Psoas muscle (tissue), 8 donors: ENCODE results near the gene ZNF622. TPM values are rescaled to one million over a fixed set of nuclear protein-coding genes. Genes with fewer than 3 reads are reported as not detected.

Source experiments
- ATAC-seq, 4 donors: fragments of 200-7000 bp; cut with Tn5 transposase; one replicate each; pipeline ENCODE4 v1.9.1; 2020; ENCODE audit warnings: moderate library complexity in 3 of 4, mild to moderate bottlenecking in 2 of 4
- DNase-seq, 2 donors: peaks; one replicate each; pipeline ENCODE4 v3.0.0-alpha.2; 2020
- H3K27ac ChIP-seq: fragments of 200-600 bp; one replicate; pipeline ENCODE4 v1.8.0; 2022
- H3K27me3 ChIP-seq, 3 donors: fragments of 200-600 bp in 1 of 3; one replicate each; pipeline versions ENCODE4 v1.6.1 to v1.8.0; 2013 to 2022; ENCODE audit warnings: low read length in 2 of 3, mild to moderate bottlenecking in 2 of 3, moderate library complexity in 1 of 3; ENCODE audit not compliant: insufficient read depth in 3 of 3
- H3K36me3 ChIP-seq, 2 donors: fragments of 200-600 bp in 1 of 2; one replicate each; pipeline versions ENCODE4 v1.6.1 to v1.8.0; 2013 to 2022; ENCODE audit warnings: low read depth in 1 of 2, mild to moderate bottlenecking in 1 of 2, moderate library complexity in 1 of 2; ENCODE audit not compliant: insufficient read depth in 1 of 2
- H3K4me1 ChIP-seq: fragments of 200-600 bp; one replicate; pipeline ENCODE4 v1.8.0; 2022
- H3K4me3 ChIP-seq: fragments of 200-600 bp; one replicate; pipeline ENCODE4 v1.8.0; 2022; ENCODE audit warnings: mild to moderate bottlenecking
- H3K9me3 ChIP-seq: fragments of 200-600 bp; one replicate; pipeline ENCODE4 v1.8.0; 2022
- WGBS, 3 donors: extraction: QIAGEN DNeasy Blood & Tissue Kit; methylation state at CpG; one replicate each; pipeline versions ENCODE4 v1.1.6 to v1.1.7; 2013; 5-methylcytosine and 5-hydroxymethylcytosine counted together
- intact Hi-C, 2 donors: fragments of 100-400 bp; cut with DNase I; formaldehyde crosslinking; loops; one replicate each; pipeline versions ENCODE4 v1.11.0 to v1.14.2; 2022
- polyA plus RNA-seq, 3 donors: library from polyadenylated mRNA; stranded (reverse); fragments of 200-250 nt; gene quantifications; one replicate each; pipeline ENCODE4 v1.2.3, GENCODE V29; 2013
- total RNA-seq, 4 donors: library from RNA; stranded (reverse); fragmentation: NEBNext Ultra II Directional in 2 of 4; extraction: Animal tissue kit (Norgen Biotek cat#: 25700) in 2 of 4; gene quantifications; one replicate each; pipeline versions ENCODE4 v1.2.1 to v1.2.4, GENCODE V29; 2021 to 2023
- TF ChIP-seq, protein P1 (sequence below): fragments of 200-600 bp; IDR thresholded peaks from one replicate; pipeline ENCODE4 v1.8.0; 2022; ENCODE audit warnings: antibody characterized with exemption
- donor health status: healthy with polysubstance abuse.
- donor health status: DM: no; HTN: no; CAD: no; lungs with moderate emphysema.
- donor health status: Bipolar disorder and iron deficiency.
- donor health status: healthy.
- donor health status: DM: yes; HTN: yes; CAD: no.
- donor health status: DM: no; HTN: no; CAD: no.
- donor health status: DM: no; HTN: no; CAD: no.
- donor health status: DM: yes; HTN: yes; CAD: no.

The ZNF622 gene
- total and polyA plus RNA-seq, 7 donors, result 11.8 to 142 (median 43.5) TPM

DNA sequence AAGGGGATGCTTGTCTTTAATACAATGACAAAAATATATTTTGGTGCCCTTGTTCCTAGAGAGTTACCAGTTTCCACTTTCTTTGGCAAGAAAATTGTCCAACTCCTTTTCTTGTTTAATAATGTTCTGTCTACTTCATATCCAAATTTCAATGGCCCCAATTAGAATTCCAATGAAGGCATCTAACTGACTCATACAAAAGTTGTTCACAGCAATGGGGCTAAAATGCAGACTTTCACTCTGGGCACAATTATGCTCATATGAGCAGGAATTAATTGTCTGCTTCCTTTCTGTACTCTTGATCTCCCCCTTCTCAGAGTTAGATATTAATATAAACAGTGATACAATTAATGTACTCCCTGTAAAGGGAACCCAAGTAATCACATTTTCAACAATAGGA lies 42.1 kb upstream of the ZNF622 start:
- H3K27ac ChIP-seq, result peak overlapping the region; percentile 95
- ATAC-seq, result peak in 1 of 4 donors; percentile 15
- peak overlapping the region; percentile 68 for H3K4me3 ChIP-seq

GRCh38 chr5:16505904-16506303 lies 40.3 kb upstream of the ZNF622 start:
- H3K27ac ChIP-seq, result peak overlapping the region; percentile 95
- 30 to 52% (median 33%) methylated on average over 6 of the region's 6 CpGs for WGBS, 3 donors
- H3K27me3 ChIP-seq, result no peaks in the 10 kb centered on the region
- ATAC-seq, result no peak
- TF ChIP-seq, protein P1, sequence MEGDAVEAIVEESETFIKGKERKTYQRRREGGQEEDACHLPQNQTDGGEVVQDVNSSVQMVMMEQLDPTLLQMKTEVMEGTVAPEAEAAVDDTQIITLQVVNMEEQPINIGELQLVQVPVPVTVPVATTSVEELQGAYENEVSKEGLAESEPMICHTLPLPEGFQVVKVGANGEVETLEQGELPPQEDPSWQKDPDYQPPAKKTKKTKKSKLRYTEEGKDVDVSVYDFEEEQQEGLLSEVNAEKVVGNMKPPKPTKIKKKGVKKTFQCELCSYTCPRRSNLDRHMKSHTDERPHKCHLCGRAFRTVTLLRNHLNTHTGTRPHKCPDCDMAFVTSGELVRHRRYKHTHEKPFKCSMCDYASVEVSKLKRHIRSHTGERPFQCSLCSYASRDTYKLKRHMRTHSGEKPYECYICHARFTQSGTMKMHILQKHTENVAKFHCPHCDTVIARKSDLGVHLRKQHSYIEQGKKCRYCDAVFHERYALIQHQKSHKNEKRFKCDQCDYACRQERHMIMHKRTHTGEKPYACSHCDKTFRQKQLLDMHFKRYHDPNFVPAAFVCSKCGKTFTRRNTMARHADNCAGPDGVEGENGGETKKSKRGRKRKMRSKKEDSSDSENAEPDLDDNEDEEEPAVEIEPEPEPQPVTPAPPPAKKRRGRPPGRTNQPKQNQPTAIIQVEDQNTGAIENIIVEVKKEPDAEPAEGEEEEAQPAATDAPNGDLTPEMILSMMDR, result no peak
- peak overlapping the region; percentile 68 for H3K4me3 ChIP-seq
- H3K9me3 ChIP-seq, result no peaks in the 10 kb centered on the region
- H3K4me1 ChIP-seq, result peaks cover 29% of the 10 kb centered on the region
- intact Hi-C loops, result loop anchor here in 1 of 2 donors (5.0 kb wide), 1 partner anchor 41 kb away; no protein-coding TSS in a partner anchor
- DNase-seq, result peak in 1 of 2 donors; percentile 53
- peaks cover 0 to 14% of the 10 kb centered on the region in 2 donors for H3K36me3 ChIP-seq

More for the DNA sequence above, 42.1 kb upstream of the ZNF622 start:
- H3K27me3 ChIP-seq, result no peaks in the 10 kb centered on the region
- H3K9me3 ChIP-seq, result no peaks in the 10 kb centered on the region
- intact Hi-C loops, result loop anchor here (2.0 to 5.0 kb wide), 2 partner anchors 31 to 40 kb away; no protein-coding TSS in a partner anchor
- peaks cover 0 to 14% of the 10 kb centered on the region in 2 donors for H3K36me3 ChIP-seq
- DNase-seq, result no peak
- peaks cover 20% of the 10 kb centered on the region for H3K4me1 ChIP-seq
- TF ChIP-seq, protein P1, result no peak

DNA sequence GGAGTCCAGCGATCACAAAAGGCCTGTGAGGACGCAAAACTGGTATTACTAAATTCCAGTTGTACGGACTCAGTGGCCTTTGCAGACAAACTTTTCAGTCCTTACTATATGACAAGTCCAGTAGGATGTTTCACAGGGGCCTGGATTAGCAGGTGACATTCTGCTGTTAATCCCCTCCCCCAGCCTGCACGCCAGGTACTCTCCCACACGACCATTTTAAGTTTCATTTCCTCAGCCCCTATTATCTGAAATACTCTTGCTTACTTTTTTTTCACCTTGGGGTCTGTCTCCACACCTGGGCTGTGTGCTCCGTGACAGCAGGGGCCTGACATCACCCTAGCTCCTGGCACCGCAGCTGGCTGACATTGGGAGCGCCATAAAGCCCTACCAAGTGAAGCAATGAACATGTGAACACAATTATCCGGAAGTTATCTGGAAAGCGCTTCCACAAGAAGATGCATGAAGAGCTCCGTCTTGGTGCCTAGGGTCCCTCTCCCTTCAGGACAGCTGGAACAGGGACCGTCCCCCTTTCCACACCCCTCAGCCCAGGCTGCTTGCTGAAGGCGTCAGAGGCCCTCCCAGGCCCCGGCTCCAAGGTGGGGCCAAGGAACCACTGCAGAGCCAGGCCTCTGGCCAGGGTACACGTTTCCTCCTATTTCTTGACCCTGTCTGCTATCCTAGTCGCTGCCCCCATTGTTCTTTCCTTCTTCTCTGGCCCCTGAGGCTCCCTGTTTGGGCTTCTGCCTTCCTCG lies 39.7 kb upstream of the ZNF622 start:
- Histone ChIP-seq H3K4me3 (peak overlapping the region; percentile 68), H3K27ac (peak overlapping the region; percentile 95), H3K9me3 (no peaks in the 10 kb centered on the region), H3K27me3 (no peaks in the 10 kb centered on the region), H3K36me3 (peaks cover 0 to 17% of the 10 kb centered on the region in 2 donors), H3K4me1 (peaks cover 35% of the 10 kb centered on the region)
- ATAC-seq (peak in 2 of 4 donors; percentile 37 to 49), DNase-seq (peak in 1 of 2 donors; percentile 66)
- WGBS, 3 donors, result 49 to 54% (median 51%) methylated on average over 17 of the region's 17 CpGs
- intact Hi-C loops, result loop anchor here in 1 of 2 donors (5.0 kb wide), 1 partner anchor 42 kb away; no protein-coding TSS in a partner anchor
- TF ChIP-seq, protein P1, result no peak

GRCh38 chr5:16504571-16504970 lies 39.0 kb upstream of the ZNF622 start:
- 68 to 77% (median 72%) methylated on average over 10 of the region's 10 CpGs for WGBS, 3 donors
- no peak for ATAC-seq
- TF ChIP-seq, protein P1, result no peak
- no peaks in the 10 kb centered on the region for H3K9me3 ChIP-seq
- no peaks in the 10 kb centered on the region for H3K27me3 ChIP-seq
- H3K27ac ChIP-seq, result peak overlapping the region; percentile 95
- H3K4me3 ChIP-seq, result peak overlapping the region; percentile 68
- peaks cover 0 to 19% of the 10 kb centered on the region in 2 donors for H3K36me3 ChIP-seq
- H3K4me1 ChIP-seq, result peaks cover 34% of the 10 kb centered on the region
- no peak for DNase-seq
- intact Hi-C loops, result no loop called here
